ENCODE data around the gene MOXD1.

Gene MOXD1

GRCh38 chr6:132289756-132290155 is 111.5 kb downstream of the MOXD1 start:
- Histone ChIP-seq H3K27me3 (ENCODE audit: insufficient read depth, insufficient read length) (no peaks in the 10 kb centered on the region), H3K4me3 (ENCODE audit: insufficient read length, low read depth) (no peak overlapping the region), H3K4me1 (ENCODE audit: insufficient read depth, insufficient read length) (no peaks in the 10 kb centered on the region), H3K9me3 (ENCODE audit: insufficient read depth, low read length) (no peaks in the 10 kb centered on the region), H3K9ac (ENCODE audit: insufficient read length, low read depth) (no peak overlapping the region), H3K36me3 (ENCODE audit: insufficient read depth, insufficient read length, low read length) (no peaks in the 10 kb centered on the region)
- peak; percentile 3 for DNase-seq (ENCODE audit: low read depth, low spot score)
- TF ChIP-seq SUZ12 (IDR thresholded peaks at IDR 0.05; ENCODE audit: extremely low read depth, insufficient read depth, insufficient read length) (no peak), ZNF274 (IDR thresholded peaks at IDR 0.05; ENCODE audit: low read depth, low read length) (no peak)

- Histone ChIP-seq H3K4me3 (ENCODE audit: insufficient read length, low read depth) (no peak overlapping the region), H3K27me3 (ENCODE audit: insufficient read depth, insufficient read length) (no peaks in the 10 kb centered on the region), H3K9me3 (ENCODE audit: insufficient read depth, low read length) (no peaks in the 10 kb centered on the region), H3K4me1 (ENCODE audit: insufficient read depth, insufficient read length) (no peaks in the 10 kb centered on the region), H3K9ac (ENCODE audit: insufficient read length, low read depth) (no peak overlapping the region), H3K36me3 (ENCODE audit: insufficient read depth, insufficient read length, low read length) (no peaks in the 10 kb centered on the region)
- TF ChIP-seq ZNF274 (IDR thresholded peaks at IDR 0.05; ENCODE audit: low read depth, low read length), result no peak
- TF ChIP-seq YY1 (IDR thresholded peaks at IDR 0.05; ENCODE audit: insufficient read depth, insufficient read length), result no peak
- no peak for DNase-seq (ENCODE audit: low read depth, low spot score)
Observed at GRCh38 chr6:132287101-132287500, 114.2 kb downstream of the MOXD1 start.

- Histone ChIP-seq H3K9me3 (ENCODE audit: insufficient read depth, low read length) (no peaks in the 10 kb centered on the region), H3K4me3 (ENCODE audit: insufficient read length, low read depth) (no peak overlapping the region), H3K36me3 (ENCODE audit: insufficient read depth, insufficient read length, low read length) (no peaks in the 10 kb centered on the region), H3K4me1 (ENCODE audit: insufficient read depth, insufficient read length) (no peaks in the 10 kb centered on the region), H3K9ac (ENCODE audit: insufficient read length, low read depth) (no peak overlapping the region), H3K27me3 (ENCODE audit: insufficient read depth, insufficient read length) (no peaks in the 10 kb centered on the region)
- DNase-seq (ENCODE audit: low read depth, low spot score), result no peak
- TF ChIP-seq SUZ12 (IDR thresholded peaks at IDR 0.05; ENCODE audit: extremely low read depth, insufficient read depth, insufficient read length) (no peak), YY1 (IDR thresholded peaks at IDR 0.05; ENCODE audit: insufficient read depth, insufficient read length) (no peak), ZNF274 (IDR thresholded peaks at IDR 0.05; ENCODE audit: low read depth, low read length) (no peak)
Observed at GRCh38 chr6:132286298-132287019, 114.8 kb downstream of the MOXD1 start.

- Histone ChIP-seq H3K4me1 (ENCODE audit: insufficient read depth, insufficient read length) (no peaks in the 10 kb centered on the region), H3K9me3 (ENCODE audit: insufficient read depth, low read length) (no peaks in the 10 kb centered on the region), H3K9ac (ENCODE audit: insufficient read length, low read depth) (no peak overlapping the region), H3K27me3 (ENCODE audit: insufficient read depth, insufficient read length) (no peaks in the 10 kb centered on the region), H3K4me3 (ENCODE audit: insufficient read length, low read depth) (no peak overlapping the region), H3K36me3 (ENCODE audit: insufficient read depth, insufficient read length, low read length) (no peaks in the 10 kb centered on the region)
- DNase-seq (ENCODE audit: low read depth, low spot score), result no peak
- no peak for TF ChIP-seq YY1 (IDR thresholded peaks at IDR 0.05; ENCODE audit: insufficient read depth, insufficient read length)
- TF ChIP-seq ZNF274 (IDR thresholded peaks at IDR 0.05; ENCODE audit: low read depth, low read length), result no peak
- no peak for TF ChIP-seq SUZ12 (IDR thresholded peaks at IDR 0.05; ENCODE audit: extremely low read depth, insufficient read depth, insufficient read length)
Observed at GRCh38 chr6:132285004-132285780, 116.1 kb downstream of the MOXD1 start.

GRCh38 chr6:132282696-132283095 is 118.6 kb downstream of the MOXD1 start:
- TF ChIP-seq SUZ12 (IDR thresholded peaks at IDR 0.05; ENCODE audit: extremely low read depth, insufficient read depth, insufficient read length), result no peak
- TF ChIP-seq YY1 (IDR thresholded peaks at IDR 0.05; ENCODE audit: insufficient read depth, insufficient read length), result no peak
- no peak for TF ChIP-seq ZNF274 (IDR thresholded peaks at IDR 0.05; ENCODE audit: low read depth, low read length)
- no peak for DNase-seq (ENCODE audit: low read depth, low spot score)
- no peaks in the 10 kb centered on the region for H3K9me3 ChIP-seq (ENCODE audit: insufficient read depth, low read length)
- H3K27me3 ChIP-seq (ENCODE audit: insufficient read depth, insufficient read length), result no peaks in the 10 kb centered on the region
- no peak overlapping the region for H3K4me3 ChIP-seq (ENCODE audit: insufficient read length, low read depth)
- no peak overlapping the region for H3K9ac ChIP-seq (ENCODE audit: insufficient read length, low read depth)
- no peaks in the 10 kb centered on the region for H3K36me3 ChIP-seq (ENCODE audit: insufficient read depth, insufficient read length, low read length)
- no peaks in the 10 kb centered on the region for H3K4me1 ChIP-seq (ENCODE audit: insufficient read depth, insufficient read length)

GRCh38 chr6:132280436-132280835 is 120.8 kb downstream of the MOXD1 start:
- no peak for DNase-seq (ENCODE audit: low read depth, low spot score)
- no peaks in the 10 kb centered on the region for H3K4me1 ChIP-seq (ENCODE audit: insufficient read depth, insufficient read length)
- H3K9ac ChIP-seq (ENCODE audit: insufficient read length, low read depth), result no peak overlapping the region
- TF ChIP-seq SUZ12 (IDR thresholded peaks at IDR 0.05; ENCODE audit: extremely low read depth, insufficient read depth, insufficient read length) (no peak), YY1 (IDR thresholded peaks at IDR 0.05; ENCODE audit: insufficient read depth, insufficient read length) (no peak), ZNF274 (IDR thresholded peaks at IDR 0.05; ENCODE audit: low read depth, low read length) (no peak)
- no peaks in the 10 kb centered on the region for H3K36me3 ChIP-seq (ENCODE audit: insufficient read depth, insufficient read length, low read length)
- no peaks in the 10 kb centered on the region for H3K9me3 ChIP-seq (ENCODE audit: insufficient read depth, low read length)
- H3K4me3 ChIP-seq (ENCODE audit: insufficient read length, low read depth), result no peak overlapping the region
- H3K27me3 ChIP-seq (ENCODE audit: insufficient read depth, insufficient read length), result no peaks in the 10 kb centered on the region

- peak; percentile 50 for DNase-seq (ENCODE audit: low read depth, low spot score)
- H3K9ac ChIP-seq (ENCODE audit: insufficient read length, low read depth), result no peak overlapping the region
Observed at GRCh38 chr6:132279592-132280139, 121.6 kb downstream of the MOXD1 start.

More at GRCh38 chr6:132279592-132280139, 121.6 kb downstream of the MOXD1 start:
- TF ChIP-seq ZNF274 (IDR thresholded peaks at IDR 0.05; ENCODE audit: low read depth, low read length) (no peak), SUZ12 (IDR thresholded peaks at IDR 0.05; ENCODE audit: extremely low read depth, insufficient read depth, insufficient read length) (no peak), YY1 (IDR thresholded peaks at IDR 0.05; ENCODE audit: insufficient read depth, insufficient read length) (no peak)
- Histone ChIP-seq H3K36me3 (ENCODE audit: insufficient read depth, insufficient read length, low read length) (no peaks in the 10 kb centered on the region), H3K4me3 (ENCODE audit: insufficient read length, low read depth) (peak overlapping the region; percentile 15), H3K27me3 (ENCODE audit: insufficient read depth, insufficient read length) (no peaks in the 10 kb centered on the region), H3K9me3 (ENCODE audit: insufficient read depth, low read length) (no peaks in the 10 kb centered on the region), H3K4me1 (ENCODE audit: insufficient read depth, insufficient read length) (no peaks in the 10 kb centered on the region)

Data from NT2/D1 (cell line).